ENCODE results near the gene C2CD2. TPM values are rescaled to one million over a fixed set of nuclear protein-coding genes. Genes with fewer than 3 reads are reported as not detected.

Gene C2CD2
- total RNA-seq, 6 donors from 2014 or later, result 9.6 to 34.6 (median 22.0) TPM

DNA sequence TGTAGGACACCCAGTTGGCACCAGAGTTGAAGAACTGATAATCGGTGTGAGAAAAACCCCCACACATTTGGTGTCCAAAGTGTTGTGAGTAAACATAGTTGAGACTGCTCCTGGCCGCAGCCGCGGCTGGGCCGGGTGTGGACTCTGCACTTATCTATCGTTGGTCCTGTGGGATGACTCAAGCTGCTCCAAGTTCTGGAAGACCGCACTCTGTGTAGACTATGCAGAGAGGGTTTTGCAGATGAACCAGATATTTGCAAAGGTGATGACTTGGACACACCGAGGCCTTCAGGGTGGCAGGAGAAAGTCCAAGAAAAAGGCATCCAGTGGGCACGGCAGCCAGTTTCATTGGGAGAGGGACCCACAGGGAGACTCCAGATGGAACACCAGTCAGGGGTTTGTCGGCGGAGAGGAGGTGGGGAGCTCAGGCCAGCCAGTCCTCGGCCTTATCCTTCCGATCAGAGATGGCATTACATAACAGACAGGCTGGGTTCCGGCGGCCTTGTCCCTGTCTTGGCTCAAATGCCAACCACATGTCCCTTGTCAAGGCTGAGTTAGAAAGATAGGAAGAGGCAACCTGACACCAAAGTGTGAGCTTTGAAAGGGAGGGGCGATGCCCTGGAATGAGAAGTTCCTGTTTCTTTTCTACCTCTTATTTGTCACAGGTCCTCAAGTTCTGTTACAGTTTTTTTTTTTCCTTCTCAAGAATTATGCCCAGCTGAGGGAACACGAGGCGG, 21.1 kb downstream of the C2CD2 start:
- ATAC-seq (ENCODE audit: low FRiP score in 2 of 2), result peak; percentile 37 to 92
- 40 to 58% methylated on average over 8 to 9 of the region's 18 CpGs for WGBS, 2 donors
- Histone ChIP-seq H3K4me1 (peaks cover 21 to 45% (median 42%) of the 10 kb centered on the region in 4 donors), H3K9me3 (no peaks in the 10 kb centered on the region), H3K4me3 (no peak overlapping the region), H3K27ac (peak overlapping the region; percentile 8 to 74 (median 56)), H3K27me3 (no peaks in the 10 kb centered on the region), H3K36me3 (no peaks in the 10 kb centered on the region)
- peak in 1 of 2 donors; percentile 85 for DNase-seq
- TF ChIP-seq EP300 (IDR thresholded peaks at IDR 0.05) (no peak), POLR2AphosphoS5 (IDR thresholded peaks at IDR 0.05) (peak in 1 of 2 donors; percentile 23), POLR2A (IDR thresholded peaks at IDR 0.05) (no peak), CTCF (IDR thresholded peaks at IDR 0.05) (no peak)

DNA sequence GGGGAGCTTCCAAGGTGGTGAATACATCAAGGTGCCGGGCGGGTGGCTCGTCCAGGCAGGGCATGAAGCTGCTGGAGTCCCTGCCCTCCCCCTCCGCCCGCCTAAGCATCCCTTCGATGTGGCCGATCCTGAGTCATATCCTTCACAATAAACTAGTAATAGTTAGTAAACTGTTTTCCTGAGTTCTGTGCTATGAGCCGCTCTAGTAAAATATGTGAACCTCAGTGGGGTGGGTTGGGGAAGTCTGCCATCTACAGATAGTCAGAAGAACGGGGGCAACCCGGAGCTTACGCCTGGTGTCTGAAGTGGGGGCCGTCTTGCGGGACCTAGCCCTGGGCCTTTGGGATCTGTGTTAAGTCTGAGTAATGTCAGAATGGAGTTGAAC, 21.6 kb downstream of the C2CD2 start:
- TF ChIP-seq CTCF (IDR thresholded peaks at IDR 0.05) (no peak), POLR2AphosphoS5 (IDR thresholded peaks at IDR 0.05) (no peak), EP300 (IDR thresholded peaks at IDR 0.05) (no peak), POLR2A (IDR thresholded peaks at IDR 0.05) (no peak)
- Histone ChIP-seq H3K27me3 (no peaks in the 10 kb centered on the region), H3K27ac (peak overlapping the region in 3 of 4 donors; percentile 33 to 74 (median 48)), H3K9me3 (no peaks in the 10 kb centered on the region), H3K4me3 (no peak overlapping the region), H3K4me1 (peaks cover 27 to 51% (median 47%) of the 10 kb centered on the region in 4 donors), H3K36me3 (no peaks in the 10 kb centered on the region)
- no peak for DNase-seq
- ATAC-seq (ENCODE audit: low FRiP score in 2 of 2), result peak in 1 of 2 donors; percentile 63
- 74 to 91% methylated on average over 5 to 13 of the region's 13 CpGs for WGBS, 2 donors

- TF ChIP-seq POLR2A (IDR thresholded peaks at IDR 0.05) (no peak), CTCF (IDR thresholded peaks at IDR 0.05) (no peak), EP300 (IDR thresholded peaks at IDR 0.05) (no peak), POLR2AphosphoS5 (IDR thresholded peaks at IDR 0.05) (no peak)
- H3K36me3 ChIP-seq, result no peaks in the 10 kb centered on the region
- WGBS, 2 donors, result 52 to 57% methylated on average over 2 to 8 of the region's 8 CpGs
- no peaks in the 10 kb centered on the region for H3K27me3 ChIP-seq
- no peak overlapping the region for H3K4me3 ChIP-seq
- H3K27ac ChIP-seq, result peak overlapping the region in 3 of 4 donors; percentile 18 to 44 (median 41)
- DNase-seq (no peak), ATAC-seq (ENCODE audit: low FRiP score in 2 of 2) (no peak)
- peaks cover 35 to 62% (median 53%) of the 10 kb centered on the region in 4 donors for H3K4me1 ChIP-seq
- H3K9me3 ChIP-seq, result no peaks in the 10 kb centered on the region
These were observed 22.8 kb downstream of the C2CD2 start for GRCh38 chr21:41931041-41931451.

GRCh38 chr21:41929248-41929647, 24.6 kb downstream of the C2CD2 start:
- ATAC-seq (ENCODE audit: low FRiP score in 2 of 2), result no peak

More at GRCh38 chr21:41929248-41929647, 24.6 kb downstream of the C2CD2 start:
- Histone ChIP-seq H3K27ac (peak overlapping the region in 3 of 4 donors; percentile 25 to 92 (median 42)), H3K36me3 (no peaks in the 10 kb centered on the region), H3K4me3 (no peak overlapping the region), H3K9me3 (no peaks in the 10 kb centered on the region), H3K4me1 (peaks cover 47 to 68% (median 64%) of the 10 kb centered on the region in 4 donors), H3K27me3 (no peaks in the 10 kb centered on the region)
- TF ChIP-seq EP300 (IDR thresholded peaks at IDR 0.05) (no peak), POLR2A (IDR thresholded peaks at IDR 0.05) (no peak), CTCF (IDR thresholded peaks at IDR 0.05) (no peak), POLR2AphosphoS5 (IDR thresholded peaks at IDR 0.05) (no peak)
- WGBS, 2 donors, result 71 to 76% methylated on average over 3 to 5 of the region's 5 CpGs
- no peak for DNase-seq
